ENCODE results near the gene TBC1D10A. TPM values are rescaled to one million over a fixed set of nuclear protein-coding genes. Genes with fewer than 3 reads are reported as not detected.
"Not testable (repeated sequence)": the region's sequence is repeated elsewhere in the genome, so short reads cannot be mapped to it uniquely, and the experiment has no call there.

TBC1D10A gene
- polyA plus RNA-seq, 4 donors = 12.1 to 19.9 (median 12.8) TPM

GRCh38 chr22:30348809-30349208, 22.1 kb upstream of the TBC1D10A start:
- DNase-seq (ENCODE audit: low read depth in 4 of 4, low spot score in 3 of 4) = no peak

DNA sequence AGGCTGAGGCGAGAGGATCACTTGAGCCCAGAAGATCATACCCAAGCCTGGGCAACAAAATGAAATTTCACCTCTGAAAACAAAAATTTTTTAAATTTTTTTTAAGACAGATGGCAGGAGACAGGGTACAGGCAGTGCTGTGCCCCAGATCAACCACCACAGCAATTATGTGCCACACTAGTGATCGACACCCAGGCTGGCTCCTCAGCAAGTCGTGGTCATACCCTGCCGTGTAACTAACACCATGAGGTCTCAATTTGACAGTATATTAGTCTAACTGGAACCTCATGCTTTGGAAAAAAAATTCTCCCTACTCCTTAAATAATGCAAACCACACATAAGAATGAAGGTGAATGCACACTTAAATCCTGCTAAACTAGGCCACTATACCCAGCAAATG, 21.7 kb upstream of the TBC1D10A start:
- no peak for DNase-seq (ENCODE audit: low read depth in 4 of 4, low spot score in 3 of 4)

DNA sequence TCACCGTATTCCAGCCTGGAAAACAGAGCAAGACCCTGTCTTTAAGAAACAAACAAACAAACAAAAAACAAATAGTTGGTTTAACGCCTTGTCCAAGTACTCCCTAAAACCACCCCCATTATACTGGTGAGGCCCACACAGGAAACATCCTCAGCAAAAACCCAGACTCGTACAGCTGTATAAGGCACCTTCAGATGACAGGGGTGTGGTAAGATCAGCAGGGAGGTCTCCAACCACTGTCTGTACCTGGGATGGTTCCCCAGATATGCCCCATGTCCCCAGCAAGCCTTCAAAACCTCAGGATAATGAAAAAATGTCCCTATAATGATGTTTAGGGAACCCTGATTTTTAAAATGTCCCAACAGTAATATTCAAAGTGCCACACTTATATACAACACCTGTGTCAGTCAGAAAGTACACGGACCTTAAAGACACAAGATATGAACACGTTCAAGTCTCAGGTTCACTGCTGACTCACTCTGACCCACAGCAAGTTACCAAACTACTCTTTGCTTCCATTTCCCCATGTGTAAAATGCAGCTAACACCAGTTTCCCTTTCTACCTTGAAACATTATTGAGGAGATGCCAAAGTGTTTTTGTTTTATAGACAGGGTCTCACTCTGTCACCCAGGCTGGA, 20.6 kb upstream of the TBC1D10A start:
- DNase-seq (ENCODE audit: low read depth in 4 of 4, low spot score in 3 of 4) = no peak

- no peak for DNase-seq (ENCODE audit: low read depth in 4 of 4, low spot score in 3 of 4)
Measured at GRCh38 chr22:30344447-30345200, 17.9 kb upstream of the TBC1D10A start.

- no peak for DNase-seq (ENCODE audit: low read depth in 4 of 4, low spot score in 3 of 4)
Measured at GRCh38 chr22:30340911-30341685, 14.4 kb upstream of the TBC1D10A start.

DNA sequence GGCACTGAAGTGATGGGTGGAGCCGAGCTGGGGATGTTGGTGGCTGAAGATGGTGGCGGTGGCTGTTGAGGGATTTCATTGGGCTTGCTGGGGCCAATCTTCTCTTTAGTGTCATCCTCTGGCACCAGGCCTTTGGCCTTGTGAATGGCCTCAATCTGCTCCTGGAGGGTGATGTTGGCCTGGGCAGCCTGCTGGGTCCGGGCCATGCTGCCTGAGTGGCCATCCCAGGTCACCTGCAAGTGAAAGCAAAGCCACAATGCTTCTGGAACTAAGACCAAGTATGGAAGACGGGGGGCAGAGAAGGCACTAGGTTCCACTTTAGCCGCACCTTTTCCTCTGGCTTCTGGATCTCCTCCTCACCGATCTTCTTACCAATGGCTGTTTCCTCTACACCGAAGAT, 12.1 kb upstream of the TBC1D10A start:
- DNase-seq (ENCODE audit: low read depth in 4 of 4, low spot score in 3 of 4) = no peak

GRCh38 chr22:30338341-30338740, 11.6 kb upstream of the TBC1D10A start:
- not testable (repeated sequence) for DNase-seq (ENCODE audit: low read depth in 4 of 4, low spot score in 3 of 4)

GRCh38 chr22:30337461-30337778, 10.7 kb upstream of the TBC1D10A start:
- no peak for DNase-seq (ENCODE audit: low read depth in 4 of 4, low spot score in 3 of 4)

DNA sequence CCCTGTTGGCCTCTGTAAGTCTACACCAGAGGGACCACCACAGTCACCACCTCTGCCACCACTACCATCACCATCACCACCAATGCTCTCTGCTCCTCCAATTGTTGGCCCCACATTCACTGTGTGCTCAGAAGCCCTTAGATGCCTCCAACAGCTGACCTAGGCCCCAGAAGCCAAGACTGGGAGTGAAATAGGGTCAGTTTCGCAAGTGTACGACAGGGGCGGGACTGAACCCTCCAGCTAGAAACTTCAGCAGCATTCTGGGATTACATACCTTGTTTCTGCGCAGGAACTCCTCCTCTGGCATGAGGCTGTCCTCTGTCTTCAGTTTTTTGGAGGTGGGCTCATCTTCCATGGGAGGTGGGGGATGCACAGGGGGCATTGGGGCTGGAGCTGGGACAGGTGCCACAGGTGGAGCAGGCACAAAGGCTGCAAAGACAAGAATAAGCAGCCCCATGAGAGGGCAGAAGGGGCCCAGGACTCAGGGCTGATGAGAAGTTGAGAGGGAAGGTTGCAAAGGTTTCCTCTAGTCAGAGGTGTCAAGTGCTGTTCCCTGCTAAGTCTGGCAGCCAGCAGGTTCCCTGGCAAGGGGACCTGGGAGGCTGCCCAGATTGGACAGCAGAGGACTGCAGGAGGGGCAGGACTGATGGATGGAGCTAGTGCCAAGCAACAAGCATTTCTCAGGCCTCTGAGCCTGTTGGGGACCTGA, 10.2 kb upstream of the TBC1D10A start:
- DNase-seq (ENCODE audit: low read depth in 4 of 4, low spot score in 3 of 4) = no peak

DNA sequence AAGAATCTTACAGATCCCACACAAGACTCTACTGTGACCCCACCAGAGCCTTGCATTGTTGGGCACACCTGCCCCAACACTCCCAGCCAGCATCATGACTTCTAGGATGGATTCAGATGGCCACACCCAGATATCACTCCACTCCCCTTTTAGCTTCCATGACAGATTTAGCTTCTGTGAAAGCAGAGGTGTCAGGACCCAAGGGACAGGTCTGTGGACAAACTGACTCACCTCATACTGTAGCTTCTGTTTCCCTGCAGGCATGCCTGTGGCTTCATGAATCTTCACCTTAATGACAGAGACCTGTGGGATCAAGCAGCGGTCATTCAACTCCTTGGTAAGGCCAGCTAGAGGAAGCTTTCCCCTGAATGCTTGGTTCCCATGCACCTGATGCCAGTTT, 8.5 kb upstream of the TBC1D10A start:
- DNase-seq (ENCODE audit: low read depth in 4 of 4, low spot score in 3 of 4) = no peak

GRCh38 chr22:30334646-30335045, 7.9 kb upstream of the TBC1D10A start:
- no peak for DNase-seq (ENCODE audit: low read depth in 4 of 4, low spot score in 3 of 4)

DNA sequence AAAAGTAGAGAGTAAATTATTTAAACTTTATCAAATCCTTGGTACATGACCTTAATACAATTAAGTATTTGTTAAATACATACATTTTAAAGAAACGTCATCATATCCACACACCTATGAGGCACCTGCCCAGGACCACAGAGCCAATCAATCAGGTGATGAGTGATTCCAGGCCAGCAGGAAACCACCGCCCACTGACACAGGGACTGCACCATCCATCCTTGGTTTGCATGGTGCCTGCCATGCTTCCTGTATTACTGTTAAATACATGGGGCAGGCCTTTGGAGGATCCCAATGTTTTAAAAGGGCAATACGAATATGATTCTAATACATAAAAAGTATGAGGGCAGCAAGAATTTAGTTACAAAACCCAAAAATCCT, 7.0 kb upstream of the TBC1D10A start:
- DNase-seq (ENCODE audit: low read depth in 4 of 4, low spot score in 3 of 4) = no peak

- DNase-seq (ENCODE audit: low read depth in 4 of 4, low spot score in 3 of 4) = no peak
Measured at GRCh38 chr22:30332994-30333706, 6.4 kb upstream of the TBC1D10A start.

DNA sequence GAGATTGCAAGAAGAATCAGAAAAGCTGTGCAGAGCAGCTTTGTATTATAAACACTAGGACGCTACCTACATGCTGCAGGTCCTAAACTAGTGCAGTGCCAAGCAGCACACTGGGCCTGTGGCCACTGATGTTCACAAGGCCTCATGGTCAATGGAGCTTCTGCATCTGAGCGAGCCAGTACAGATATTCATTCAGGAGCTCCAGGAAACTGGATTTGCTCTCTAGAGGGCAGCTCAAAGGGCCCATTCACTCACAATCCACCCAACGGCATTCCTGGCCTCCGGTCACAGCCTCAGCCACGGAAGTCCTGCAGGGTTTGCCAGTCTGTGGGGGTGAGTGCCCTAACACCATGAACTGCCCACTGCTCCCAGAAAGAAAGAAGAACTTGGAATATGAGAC, 5.8 kb upstream of the TBC1D10A start:
- DNase-seq (ENCODE audit: low read depth in 4 of 4, low spot score in 3 of 4) = no peak

- DNase-seq (ENCODE audit: low read depth in 4 of 4, low spot score in 3 of 4) = no peak
Measured at GRCh38 chr22:30328466-30329049, 1.8 kb upstream of the TBC1D10A start.

DNA sequence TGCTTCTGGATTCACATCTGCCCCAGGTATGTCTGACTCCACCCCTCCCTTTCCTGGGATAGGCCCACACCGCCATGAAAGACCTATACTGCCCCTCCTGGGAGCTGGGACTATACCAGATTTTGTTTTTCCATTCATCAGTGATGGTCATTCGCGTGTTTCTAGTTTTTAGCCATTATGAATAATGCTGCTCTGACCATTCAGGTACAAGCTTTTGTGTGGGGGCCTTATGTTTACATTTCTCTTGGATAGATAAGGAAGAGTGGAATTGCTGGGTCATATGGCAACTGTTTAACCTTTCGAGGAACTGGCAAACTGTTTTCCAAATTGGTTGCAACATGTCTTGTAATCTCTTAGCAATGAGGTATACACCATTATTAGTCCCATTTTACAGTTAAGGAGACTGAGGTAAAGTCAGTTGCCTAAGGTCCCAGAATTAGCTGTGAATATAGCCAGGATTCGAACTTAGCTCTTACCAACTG, 1.2 kb upstream of the TBC1D10A start:
- no peak for DNase-seq (ENCODE audit: low read depth in 4 of 4, low spot score in 3 of 4)

- no peak for DNase-seq (ENCODE audit: low read depth in 4 of 4, low spot score in 3 of 4)
Measured at GRCh38 chr22:30326255-30326705, 461 bp downstream of the TBC1D10A start.

GRCh38 chr22:30325724-30326254, 952 bp downstream of the TBC1D10A start:
- no peak for DNase-seq (ENCODE audit: low read depth in 4 of 4, low spot score in 3 of 4)

- DNase-seq (ENCODE audit: low read depth in 4 of 4, low spot score in 3 of 4) = no peak
Measured at GRCh38 chr22:30325065-30325720, 1.5 kb downstream of the TBC1D10A start.

Measured in left renal pelvis (tissue), 4 donors.